Nephron progenitor cell (in vitro differentiated cells): ENCODE results near the gene LRCH1.
"Not testable (repeated sequence)": the region's sequence is repeated elsewhere in the genome, so short reads cannot be mapped to it uniquely, and the experiment has no call there.

Source experiments
- DNase-seq: peaks from one replicate; pipeline ENCODE4 v3.0.0; 2021
- H3K27ac Mint-ChIP-seq: 2 replicates; pipeline ENCODE4 v1.8.0; 2021; ENCODE audit warnings: mild to moderate bottlenecking, moderate library complexity, mixed read lengths
- H3K27me3 Mint-ChIP-seq: 2 replicates; pipeline ENCODE4 v1.8.0; 2021; ENCODE audit warnings: mild to moderate bottlenecking, low read depth, mixed read lengths; ENCODE audit not compliant: poor library complexity
- H3K36me3 Mint-ChIP-seq: 2 replicates; pipeline ENCODE4 v1.8.0; 2021; ENCODE audit warnings: low read depth, mixed read lengths
- H3K4me1 Mint-ChIP-seq: 2 replicates; pipeline ENCODE4 v1.8.0; 2021; ENCODE audit warnings: mixed read lengths
- H3K4me3 Mint-ChIP-seq: 2 replicates; pipeline ENCODE4 v1.8.0; 2021; ENCODE audit warnings: mild to moderate bottlenecking, moderate library complexity, mixed read lengths
- H3K9me3 Mint-ChIP-seq: 2 replicates; pipeline ENCODE4 v1.8.0; 2021; ENCODE audit warnings: mild to moderate bottlenecking, moderate library complexity, mixed read lengths
- TF ChIP-seq, protein P1 (sequence below): fragments of 200-600 bp; sonication (generic); IDR thresholded peaks from 2 replicates; pipeline ENCODE4 v1.5.0; 2021; ENCODE audit warnings: antibody characterized with exemption

The LRCH1 gene

DNA sequence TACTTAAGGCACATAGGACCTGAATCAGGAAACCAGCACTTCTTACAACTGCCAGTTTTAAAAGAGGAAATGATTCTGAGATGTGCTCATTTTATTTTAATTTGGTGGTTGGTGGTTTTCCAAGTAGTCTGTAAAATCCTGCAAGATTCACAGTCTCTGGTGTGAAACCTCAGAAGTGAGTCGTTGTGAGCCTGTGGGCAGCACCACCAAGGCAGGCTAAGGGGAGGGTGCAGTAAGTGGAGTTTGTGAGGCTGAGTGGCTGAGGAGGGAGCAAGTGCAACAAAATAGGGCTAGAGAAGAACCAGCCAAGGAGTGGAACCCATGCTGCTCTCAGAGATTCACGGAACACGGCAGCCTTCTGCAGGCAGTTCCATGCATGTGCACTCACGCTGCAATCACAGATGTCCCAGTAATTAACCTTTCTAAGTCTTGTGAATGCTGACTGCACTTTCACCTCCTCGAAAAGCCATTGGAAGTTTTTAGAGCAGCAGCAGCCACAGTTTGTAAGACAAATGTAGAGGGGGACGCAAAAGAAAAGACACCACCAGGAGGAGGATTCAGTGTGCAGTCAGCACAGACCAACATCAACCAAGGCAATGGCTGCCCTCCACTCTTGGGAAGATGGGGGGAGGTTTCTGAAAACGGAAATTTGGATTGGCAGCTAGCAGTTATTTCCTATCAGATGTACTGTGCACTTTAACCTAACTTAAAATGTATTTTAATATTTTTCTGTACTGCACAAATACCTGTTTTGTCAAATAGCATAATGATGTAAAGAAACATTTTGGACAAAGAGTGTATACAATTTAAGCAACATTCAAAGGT is 199.1 kb downstream of the LRCH1 start:
- Mint-ChIP-seq H3K4me1 (peaks cover 14% of the 10 kb centered on the region), H3K36me3 (peaks cover 44% of the 10 kb centered on the region), H3K9me3 (no peaks in the 10 kb centered on the region), H3K27ac (peak overlapping the region; percentile 72), H3K27me3 (peaks cover 5% of the 10 kb centered on the region), H3K4me3 (no peak overlapping the region)
- TF ChIP-seq, protein P1, sequence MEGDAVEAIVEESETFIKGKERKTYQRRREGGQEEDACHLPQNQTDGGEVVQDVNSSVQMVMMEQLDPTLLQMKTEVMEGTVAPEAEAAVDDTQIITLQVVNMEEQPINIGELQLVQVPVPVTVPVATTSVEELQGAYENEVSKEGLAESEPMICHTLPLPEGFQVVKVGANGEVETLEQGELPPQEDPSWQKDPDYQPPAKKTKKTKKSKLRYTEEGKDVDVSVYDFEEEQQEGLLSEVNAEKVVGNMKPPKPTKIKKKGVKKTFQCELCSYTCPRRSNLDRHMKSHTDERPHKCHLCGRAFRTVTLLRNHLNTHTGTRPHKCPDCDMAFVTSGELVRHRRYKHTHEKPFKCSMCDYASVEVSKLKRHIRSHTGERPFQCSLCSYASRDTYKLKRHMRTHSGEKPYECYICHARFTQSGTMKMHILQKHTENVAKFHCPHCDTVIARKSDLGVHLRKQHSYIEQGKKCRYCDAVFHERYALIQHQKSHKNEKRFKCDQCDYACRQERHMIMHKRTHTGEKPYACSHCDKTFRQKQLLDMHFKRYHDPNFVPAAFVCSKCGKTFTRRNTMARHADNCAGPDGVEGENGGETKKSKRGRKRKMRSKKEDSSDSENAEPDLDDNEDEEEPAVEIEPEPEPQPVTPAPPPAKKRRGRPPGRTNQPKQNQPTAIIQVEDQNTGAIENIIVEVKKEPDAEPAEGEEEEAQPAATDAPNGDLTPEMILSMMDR, result no peak
- DNase-seq, result no peak

DNA sequence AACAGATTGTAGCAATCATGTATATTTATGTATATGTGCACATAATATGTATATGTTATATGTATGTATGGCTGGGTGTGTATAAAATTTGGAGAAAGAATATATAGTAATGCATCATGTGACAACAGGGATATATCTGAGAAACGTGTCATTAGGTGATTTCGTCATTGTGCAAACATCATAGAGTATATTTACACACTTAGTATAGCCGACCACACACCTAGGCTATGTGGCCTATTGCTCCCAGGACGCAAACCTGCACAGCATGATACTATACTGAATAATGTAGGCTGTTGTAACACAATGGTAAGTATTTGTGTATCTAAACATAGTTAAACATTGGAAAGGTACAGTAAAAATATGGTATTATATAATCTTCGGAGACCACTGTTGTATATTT is 200.2 kb downstream of the LRCH1 start:
- Mint-ChIP-seq H3K27me3 (peaks cover 5% of the 10 kb centered on the region), H3K4me1 (peaks cover 22% of the 10 kb centered on the region), H3K9me3 (no peaks in the 10 kb centered on the region), H3K4me3 (no peak overlapping the region), H3K27ac (no peak overlapping the region), H3K36me3 (peaks cover 33% of the 10 kb centered on the region)
- DNase-seq, result no peak
- TF ChIP-seq, protein P1, result no peak

- Mint-ChIP-seq H3K27ac (peak overlapping the region; percentile 68), H3K4me3 (no peak overlapping the region), H3K36me3 (peaks cover 25% of the 10 kb centered on the region), H3K27me3 (peaks cover 5% of the 10 kb centered on the region), H3K4me1 (peaks cover 25% of the 10 kb centered on the region), H3K9me3 (no peaks in the 10 kb centered on the region)
- TF ChIP-seq, protein P1, result no peak
- no peak for DNase-seq
Observed at GRCh38 chr13:46753917-46754316, 200.9 kb downstream of the LRCH1 start.

DNA sequence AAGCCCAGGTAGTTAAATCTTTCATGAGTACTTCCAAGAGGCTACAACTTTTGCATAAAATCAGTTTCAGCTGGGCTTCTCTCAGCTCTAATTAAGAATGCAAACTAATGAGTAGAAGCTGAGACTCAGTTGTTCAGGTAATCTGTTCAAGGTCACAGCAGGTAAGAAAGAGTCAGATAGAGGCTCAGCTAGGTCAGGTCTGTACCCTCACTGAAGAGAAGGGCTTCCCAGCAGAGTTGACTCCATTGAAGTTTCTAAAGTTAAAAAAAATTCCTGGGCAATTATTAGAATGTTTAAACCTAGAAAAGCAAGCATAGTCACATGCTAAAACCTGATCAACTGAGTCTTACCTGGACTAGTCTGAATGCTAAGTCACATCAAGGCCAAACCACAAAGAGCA is 201.8 kb downstream of the LRCH1 start:
- Mint-ChIP-seq H3K4me1 (peaks cover 24% of the 10 kb centered on the region), H3K9me3 (no peaks in the 10 kb centered on the region), H3K27ac (no peak overlapping the region), H3K4me3 (no peak overlapping the region), H3K27me3 (peaks cover 5% of the 10 kb centered on the region), H3K36me3 (peaks cover 23% of the 10 kb centered on the region)
- no peak for DNase-seq
- TF ChIP-seq, protein P1, result no peak

DNA sequence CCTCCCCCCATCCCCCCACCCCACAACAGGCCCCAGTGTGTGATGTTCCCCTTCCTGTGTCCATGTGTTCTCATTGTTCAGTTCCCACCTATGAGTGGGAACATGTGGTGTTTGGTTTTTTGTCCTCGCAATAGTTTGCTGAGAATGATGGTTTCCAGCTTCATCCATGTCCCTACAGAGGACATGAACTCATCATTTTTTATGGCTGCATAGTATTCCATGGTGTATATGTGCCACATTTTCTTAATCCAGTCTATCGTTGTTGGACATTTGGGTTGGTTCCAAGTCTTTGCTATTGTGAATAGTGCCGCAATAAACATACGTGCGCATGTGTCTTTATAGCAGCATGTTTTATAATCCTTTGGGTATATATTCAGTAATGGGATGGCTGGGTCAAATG is 202.5 kb downstream of the LRCH1 start:
- Mint-ChIP-seq H3K36me3 (peaks cover 18% of the 10 kb centered on the region), H3K4me1 (peaks cover 23% of the 10 kb centered on the region)
- not testable (repeated sequence) for H3K9me3 Mint-ChIP-seq, H3K27me3 Mint-ChIP-seq, H3K4me3 Mint-ChIP-seq, H3K27ac Mint-ChIP-seq, DNase-seq

DNA sequence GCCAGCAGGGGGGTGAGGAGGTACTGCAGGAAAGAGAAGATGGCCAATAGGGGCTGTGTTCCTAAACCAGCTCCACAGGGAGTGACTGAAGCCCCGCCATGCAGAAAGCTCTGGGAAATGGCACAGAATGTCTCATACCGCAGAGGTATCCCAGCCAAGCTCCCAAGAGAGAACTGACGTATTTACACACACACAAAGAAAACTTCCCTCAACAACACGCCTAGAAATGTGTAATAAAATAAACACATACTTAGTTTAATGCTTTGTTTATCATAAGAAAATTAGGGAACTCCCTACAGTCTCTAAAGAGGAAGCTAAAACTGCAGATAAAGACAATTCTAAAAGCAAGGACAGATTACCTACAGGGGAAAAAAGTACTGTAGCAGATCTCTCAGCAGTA is 204.0 kb downstream of the LRCH1 start:
- peaks cover 27% of the 10 kb centered on the region for H3K4me1 Mint-ChIP-seq
- H3K9me3 Mint-ChIP-seq, result no peaks in the 10 kb centered on the region
- H3K27ac Mint-ChIP-seq, result no peak overlapping the region
- TF ChIP-seq, protein P1, result no peak
- peaks cover 2% of the 10 kb centered on the region for H3K27me3 Mint-ChIP-seq
- H3K36me3 Mint-ChIP-seq, result peaks cover 3% of the 10 kb centered on the region
- no peak overlapping the region for H3K4me3 Mint-ChIP-seq
- no peak for DNase-seq
